ENCODE data around the gene EXOC1.

EXOC1 gene

GRCh38 chr4:55947912-55948725 is 94.7 kb downstream of the EXOC1 start:
- Histone ChIP-seq H3K4me2 (ENCODE audit: low read length) (peak overlapping the region; percentile 73), H3F3A (ENCODE audit: insufficient read depth, low read length) (no peaks in the 10 kb centered on the region), H3K9ac (ENCODE audit: low read length) (peak overlapping the region; percentile 74), H3K4me3 (ENCODE audit: low read depth, low read length, poor library complexity, severe bottlenecking) (peak overlapping the region; percentile 73), H3K36me3 (ENCODE audit: insufficient read depth, low read length) (peaks cover 9% of the 10 kb centered on the region; the same call in 1 of the 2 replicates), H4K20me1 (ENCODE audit: insufficient read depth, low read length) (no peaks in the 10 kb centered on the region), H3K9me2 (ENCODE audit: low read depth, low read length) (no peaks in the 10 kb centered on the region), H3K27me3 (ENCODE audit: insufficient read depth, low read length) (no peaks in the 10 kb centered on the region), H3K9me3 (ENCODE audit: low read length) (no peaks in the 10 kb centered on the region), H3K4me1 (ENCODE audit: insufficient read depth, low read length, severe bottlenecking) (peaks cover 30% of the 10 kb centered on the region), H3K79me2 (ENCODE audit: insufficient read depth, low read length) (peaks cover 12% of the 10 kb centered on the region), H3K27ac (ENCODE audit: low read depth, low read length, poor library complexity, severe bottlenecking) (peak overlapping the region; percentile 87), H2AFZ (ENCODE audit: low read length) (0 out of 2 replicates have a peak overlapping the region, but pooled peaks have one; percentile 9)
- TF ChIP-seq CTCF (IDR thresholded peaks at IDR 0.05; ENCODE audit: low read length) (no peak), EZH2 (IDR thresholded peaks at IDR 0.05; ENCODE audit: borderline replicate concordance, low read length) (no peak)

- H3K36me3 ChIP-seq (ENCODE audit: insufficient read depth, low read length) = peaks cover 13% of the 10 kb centered on the region; the same call in 1 of the 2 replicates
- no peaks in the 10 kb centered on the region for H3K9me3 ChIP-seq (ENCODE audit: low read length)
- H3K27ac ChIP-seq (ENCODE audit: low read depth, low read length, poor library complexity, severe bottlenecking) = peak within 1 kb of the TSS; percentile 87
- no peaks in the 10 kb centered on the region for H3K9me2 ChIP-seq (ENCODE audit: low read depth, low read length)
- H3K4me1 ChIP-seq (ENCODE audit: insufficient read depth, low read length, severe bottlenecking) = peaks cover 30% of the 10 kb centered on the region
- H2AFZ ChIP-seq (ENCODE audit: low read length) = peak within 1 kb of the TSS; percentile 60; the same call in 1 of the 2 replicates
- H3K4me2 ChIP-seq (ENCODE audit: low read length) = peak within 1 kb of the TSS; percentile 73
- no peaks in the 10 kb centered on the region for H4K20me1 ChIP-seq (ENCODE audit: insufficient read depth, low read length)
- peaks cover 12% of the 10 kb centered on the region for H3K79me2 ChIP-seq (ENCODE audit: insufficient read depth, low read length)
- TF ChIP-seq EZH2 (IDR thresholded peaks at IDR 0.05; ENCODE audit: borderline replicate concordance, low read length) (no peak), CTCF (IDR thresholded peaks at IDR 0.05; ENCODE audit: low read length) (peak; percentile 88)
- no peaks in the 10 kb centered on the region for H3K27me3 ChIP-seq (ENCODE audit: insufficient read depth, low read length)
- no peaks in the 10 kb centered on the region for H3F3A ChIP-seq (ENCODE audit: insufficient read depth, low read length)
- H3K9ac ChIP-seq (ENCODE audit: low read length) = peak within 1 kb of the TSS; percentile 74
- peak within 1 kb of the TSS; percentile 73 for H3K4me3 ChIP-seq (ENCODE audit: low read depth, low read length, poor library complexity, severe bottlenecking)
These were observed 95.5 kb downstream of the EXOC1 start, which contains the start of gene CEP135 for GRCh38 chr4:55948726-55949481. Gene CEP135 (plus strand): TSS chr4:55948945. CDS start chr4:55952131, 3,186 bp downstream.

GRCh38 chr4:55949482-55949802 is 96.0 kb downstream of the EXOC1 start:
- Histone ChIP-seq H3K79me2 (ENCODE audit: insufficient read depth, low read length) (peaks cover 12% of the 10 kb centered on the region), H3K9ac (ENCODE audit: low read length) (peak overlapping the region; percentile 74), H2AFZ (ENCODE audit: low read length) (peak overlapping the region; percentile 60; the same call in 1 of the 2 replicates), H3K27me3 (ENCODE audit: insufficient read depth, low read length) (no peaks in the 10 kb centered on the region), H3K27ac (ENCODE audit: low read depth, low read length, poor library complexity, severe bottlenecking) (peak overlapping the region; percentile 77), H3K4me2 (ENCODE audit: low read length) (peak overlapping the region; percentile 73), H3K36me3 (ENCODE audit: insufficient read depth, low read length) (peaks cover 17% of the 10 kb centered on the region; the same call in 1 of the 2 replicates), H3K4me3 (ENCODE audit: low read depth, low read length, poor library complexity, severe bottlenecking) (peak overlapping the region; percentile 73), H3K9me3 (ENCODE audit: low read length) (no peaks in the 10 kb centered on the region), H3F3A (ENCODE audit: insufficient read depth, low read length) (no peaks in the 10 kb centered on the region), H3K9me2 (ENCODE audit: low read depth, low read length) (no peaks in the 10 kb centered on the region), H3K4me1 (ENCODE audit: insufficient read depth, low read length, severe bottlenecking) (peaks cover 30% of the 10 kb centered on the region), H4K20me1 (ENCODE audit: insufficient read depth, low read length) (no peaks in the 10 kb centered on the region)
- TF ChIP-seq CTCF (IDR thresholded peaks at IDR 0.05; ENCODE audit: low read length) (no peak), EZH2 (IDR thresholded peaks at IDR 0.05; ENCODE audit: borderline replicate concordance, low read length) (no peak)

All from OCI-LY1 (cell line).